Heart left ventricle (tissue), 16 donors: ENCODE measurements around the gene MRPS33. TPM values are rescaled to one million over a fixed set of nuclear protein-coding genes. Genes with fewer than 3 reads are reported as not detected.

Experiments
- ATAC-seq, 4 donors: fragments of 200-7000 bp; cut with Tn5 transposase; one replicate each; pipeline ENCODE4 v1.9.1; 2020 to 2022; ENCODE audit warnings: moderate library complexity in 4 of 4, mild to moderate bottlenecking in 3 of 4, moderate number of reproducible peaks in 1 of 4
- DNase-seq, 5 donors: peaks; one replicate each; pipeline ENCODE4 v3.0.0-alpha.2; 2020
- H3K27ac ChIP-seq, 12 donors: fragments of 200-600 bp; sonication (generic) in 4 of 12; one replicate each; pipeline versions ENCODE4 v1.5.0 to v1.8.0; 2016 to 2022; ENCODE audit warnings: mild to moderate bottlenecking in 2 of 12
- H3K27me3 ChIP-seq, 9 donors: fragments of 200-600 bp; sonication (generic) in 2 of 9; one replicate each; pipeline versions ENCODE4 v1.5.1 to v1.8.0; 2016 to 2022; ENCODE audit warnings: mild to moderate bottlenecking in 3 of 9
- H3K36me3 ChIP-seq, 9 donors: fragments of 200-600 bp; sonication (generic) in 2 of 9; one replicate each; pipeline versions ENCODE4 v1.5.0 to v1.8.0; 2018 to 2022; ENCODE audit warnings: mild to moderate bottlenecking in 2 of 9
- H3K4me1 ChIP-seq, 12 donors: fragments of 200-600 bp; sonication (generic) in 4 of 12; one replicate each; pipeline versions ENCODE4 v1.5.0 to v1.8.0; 2016 to 2022; ENCODE audit warnings: mild to moderate bottlenecking in 3 of 12
- H3K4me3 ChIP-seq, 12 donors: fragments of 200-600 bp; sonication (generic) in 4 of 12; one replicate each; pipeline versions ENCODE4 v1.5.0 to v1.8.0; 2017 to 2022; ENCODE audit warnings: mild to moderate bottlenecking in 9 of 12, moderate library complexity in 4 of 12
- H3K9me3 ChIP-seq, 12 donors: fragments of 200-600 bp; sonication (generic) in 4 of 12; one replicate each; pipeline versions ENCODE4 v1.5.0 to v1.8.0; 2016 to 2022; ENCODE audit warnings: mild to moderate bottlenecking in 1 of 12
- POLR2A ChIP-seq, 2 donors: fragments of 450-650 bp; IDR thresholded peaks; one replicate each; pipeline ENCODE4 v1.6.1; 2017; ENCODE audit warnings: antibody characterized with exemption in 2 of 2, mild to moderate bottlenecking in 2 of 2, moderate library complexity in 2 of 2
- WGBS, 4 donors: extraction: QIAGEN DNeasy Blood & Tissue Kit in 2 of 4; methylation state at CpG; one replicate each; pipeline versions ENCODE4 v1.1.5 to v1.1.7; 2013 to 2018; 5-methylcytosine and 5-hydroxymethylcytosine counted together
- intact Hi-C, 10 donors: fragments of 100-400 bp; cut with DNase I; formaldehyde crosslinking; loops; one replicate each; pipeline versions ENCODE4 v1.11.1 to v1.14.2; 2022
- polyA plus RNA-seq, 2 donors: library from polyadenylated mRNA; stranded (reverse); fragments of 200-250 nt; gene quantifications; one replicate each; pipeline ENCODE4 v1.2.3, GENCODE V29; 2013
- total RNA-seq, 9 donors: library from RNA; depleted of rRNA in 2 of 9; stranded (reverse); fragments of >200 nt in 2 of 9; fragmentation: NEBNext Ultra II Directional in 3 of 9; extraction: Animal tissue kit (Norgen Biotek cat#: 25700) in 3 of 9; gene quantifications; one replicate each; pipeline versions ENCODE4 v1.1.0 to v1.2.4, GENCODE V29; 2016 to 2023
- TF ChIP-seq, protein P1 (sequence below), 12 donors: fragments of 200-600 bp; sonication (generic) in 4 of 12; IDR thresholded peaks; one replicate each; pipeline versions ENCODE4 v1.5.0 to v1.8.0; 2018 to 2022; ENCODE audit warnings: antibody characterized with exemption in 12 of 12, mild to moderate bottlenecking in 5 of 12
- donor health status: ischemic (EF 13 %, LVEDD 7.1; RV severe dilation, severe dysfunction).
- donor health status: healthy with polysubstance abuse.
- donor health status: DM: no; HTN: yes; CAD: no.
- donor health status: DM: no; HTN: no; CAD: no.
- donor health status: ischemic (EF 25% LVEDD 6.9; RV normal size, moderate dysfunction).
- donor health status: ischemic (EF 25% LVEDD 5.7; RV mildly dilated, moderate dysfunction).
- donor health status: healthy.
- donor health status: DM: yes; HTN: yes; CAD: no.
- donor health status: ischemic (EF 35%, LVEDD 5.7; RV mildly dilated, moderate dysfunction).
- donor health status: nonischemic (EF 11% LVEDD 7.7; RV severe dilation, severe dysfunction).
- donor health status: DM: yes; HTN: yes; CAD: no.
- donor health status: PGD.
- donor health status: ischemic (EF 29% LVEDD 5.4; RV normal size, mild dysfunction).
- donor health status: nonischemic (EF 23%, LVEDD 6.1; RV moderate dilation, normal function).

The MRPS33 gene
- total and polyA plus RNA-seq, 11 donors: 43.7 to 146 (median 105) TPM

DNA sequence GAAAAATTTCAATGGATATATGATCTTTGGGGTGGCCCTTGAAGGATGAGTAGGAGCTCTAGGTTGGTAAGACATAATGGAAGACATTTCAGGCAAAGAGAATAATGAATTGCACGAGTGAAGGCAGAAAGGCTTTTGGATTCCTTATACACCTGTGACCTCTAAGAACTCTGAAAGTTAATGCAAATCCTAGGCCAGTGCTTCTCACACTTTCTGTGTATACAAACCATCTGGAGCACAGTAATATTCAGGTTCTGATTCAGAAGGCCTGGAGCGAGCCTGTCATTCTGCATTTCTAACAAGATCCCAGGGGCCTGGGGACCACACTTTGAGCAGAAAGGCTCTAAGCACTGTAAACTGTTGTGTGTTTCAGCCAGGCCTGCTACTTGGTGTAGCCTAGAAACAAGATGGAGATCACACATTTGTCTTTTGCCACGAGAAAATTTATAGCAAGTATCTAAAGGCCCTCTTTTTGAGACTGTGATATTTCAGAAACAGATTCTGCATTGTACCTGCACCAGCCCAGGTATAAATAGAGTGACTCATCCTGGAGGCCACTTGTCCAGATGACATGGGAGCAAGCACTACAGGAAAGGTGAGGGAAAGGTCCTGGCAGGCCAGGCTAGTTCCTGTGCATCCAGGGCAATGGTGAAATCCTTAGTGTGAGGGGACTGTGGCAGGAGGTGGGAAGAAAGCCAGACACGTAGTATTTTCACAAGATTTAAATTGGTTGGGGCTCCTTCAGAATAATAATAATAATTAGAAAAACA lies 24.4 kb downstream of the MRPS33 start:
- ATAC-seq (no peak), DNase-seq (no peak)
- Histone ChIP-seq H3K27ac (no peak overlapping the region), H3K27me3 (no peaks in the 10 kb centered on the region), H3K36me3 (no peaks in the 10 kb centered on the region), H3K4me1 (no peaks in the 10 kb centered on the region), H3K9me3 (no peaks in the 10 kb centered on the region), H3K4me3 (no peak overlapping the region)
- TF ChIP-seq, protein P1, sequence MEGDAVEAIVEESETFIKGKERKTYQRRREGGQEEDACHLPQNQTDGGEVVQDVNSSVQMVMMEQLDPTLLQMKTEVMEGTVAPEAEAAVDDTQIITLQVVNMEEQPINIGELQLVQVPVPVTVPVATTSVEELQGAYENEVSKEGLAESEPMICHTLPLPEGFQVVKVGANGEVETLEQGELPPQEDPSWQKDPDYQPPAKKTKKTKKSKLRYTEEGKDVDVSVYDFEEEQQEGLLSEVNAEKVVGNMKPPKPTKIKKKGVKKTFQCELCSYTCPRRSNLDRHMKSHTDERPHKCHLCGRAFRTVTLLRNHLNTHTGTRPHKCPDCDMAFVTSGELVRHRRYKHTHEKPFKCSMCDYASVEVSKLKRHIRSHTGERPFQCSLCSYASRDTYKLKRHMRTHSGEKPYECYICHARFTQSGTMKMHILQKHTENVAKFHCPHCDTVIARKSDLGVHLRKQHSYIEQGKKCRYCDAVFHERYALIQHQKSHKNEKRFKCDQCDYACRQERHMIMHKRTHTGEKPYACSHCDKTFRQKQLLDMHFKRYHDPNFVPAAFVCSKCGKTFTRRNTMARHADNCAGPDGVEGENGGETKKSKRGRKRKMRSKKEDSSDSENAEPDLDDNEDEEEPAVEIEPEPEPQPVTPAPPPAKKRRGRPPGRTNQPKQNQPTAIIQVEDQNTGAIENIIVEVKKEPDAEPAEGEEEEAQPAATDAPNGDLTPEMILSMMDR (IDR thresholded peaks at IDR 0.05): no peak
- no peak for TF ChIP-seq POLR2A (IDR thresholded peaks at IDR 0.05)
- intact Hi-C loops: no loop called here
- 70 to 85% (median 81%) methylated on average over 4 of the region's 4 CpGs for WGBS, 4 donors

DNA sequence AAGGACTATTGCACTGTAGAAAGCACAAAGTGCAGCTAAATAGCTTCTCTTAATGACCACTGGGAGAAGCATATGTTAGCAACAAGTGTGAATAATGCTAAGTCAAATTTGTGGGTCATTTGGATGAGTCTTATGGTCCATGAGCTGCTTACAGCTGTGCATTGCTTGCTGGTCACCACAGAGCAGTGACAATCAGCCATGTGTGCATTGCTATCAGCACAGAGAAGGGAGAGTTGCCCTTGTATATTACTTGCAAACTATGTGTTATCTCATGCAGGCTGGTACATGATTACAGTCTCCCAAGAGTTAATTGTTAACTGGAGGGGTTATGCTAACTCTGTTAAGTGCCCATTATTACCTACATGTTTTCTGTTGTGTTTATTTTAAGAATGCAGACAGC lies 25.7 kb downstream of the MRPS33 start:
- Histone ChIP-seq H3K4me1 (no peaks in the 10 kb centered on the region), H3K27ac (no peak overlapping the region), H3K9me3 (peaks cover 0 to 8% (median 4%) of the 10 kb centered on the region in 12 donors), H3K36me3 (no peaks in the 10 kb centered on the region), H3K27me3 (no peaks in the 10 kb centered on the region), H3K4me3 (no peak overlapping the region)
- ATAC-seq (no peak), DNase-seq (no peak)
- intact Hi-C loops: no loop called here
- TF ChIP-seq, protein P1 (IDR thresholded peaks at IDR 0.05): no peak

DNA sequence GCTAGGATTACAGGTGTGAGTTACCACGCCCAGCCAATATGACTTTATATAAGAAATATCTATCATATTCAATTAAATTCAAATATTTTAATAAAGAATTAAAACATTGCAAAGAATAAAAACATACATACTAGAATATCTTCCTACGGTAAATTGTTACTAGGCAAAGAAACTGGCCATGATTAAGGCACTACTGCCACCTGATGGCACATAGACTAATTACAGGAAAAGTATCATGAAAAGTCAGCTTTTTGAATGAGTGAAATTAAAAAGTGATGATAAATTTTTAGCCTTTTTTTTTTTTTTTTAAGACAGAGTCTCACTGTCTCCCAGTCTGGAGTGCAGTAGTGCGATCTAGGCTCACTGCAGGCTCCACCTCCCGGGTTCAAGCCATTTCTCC lies 30.9 kb downstream of the MRPS33 start:
- intact Hi-C loops: no loop called here
- H3K9me3 ChIP-seq: peaks cover 0 to 18% (median 7%) of the 10 kb centered on the region in 12 donors
- DNase-seq: no peak
- no peaks in the 10 kb centered on the region for H3K4me1 ChIP-seq
- WGBS, 4 donors: 35 to 57% (median 48%) methylated on average over 4 of the region's 4 CpGs
- TF ChIP-seq, protein P1 (IDR thresholded peaks at IDR 0.05): no peak
- no peak for TF ChIP-seq POLR2A (IDR thresholded peaks at IDR 0.05)
- no peak overlapping the region for H3K4me3 ChIP-seq
- no peaks in the 10 kb centered on the region for H3K36me3 ChIP-seq
- ATAC-seq: no peak
- no peak overlapping the region for H3K27ac ChIP-seq
- no peaks in the 10 kb centered on the region for H3K27me3 ChIP-seq

DNA sequence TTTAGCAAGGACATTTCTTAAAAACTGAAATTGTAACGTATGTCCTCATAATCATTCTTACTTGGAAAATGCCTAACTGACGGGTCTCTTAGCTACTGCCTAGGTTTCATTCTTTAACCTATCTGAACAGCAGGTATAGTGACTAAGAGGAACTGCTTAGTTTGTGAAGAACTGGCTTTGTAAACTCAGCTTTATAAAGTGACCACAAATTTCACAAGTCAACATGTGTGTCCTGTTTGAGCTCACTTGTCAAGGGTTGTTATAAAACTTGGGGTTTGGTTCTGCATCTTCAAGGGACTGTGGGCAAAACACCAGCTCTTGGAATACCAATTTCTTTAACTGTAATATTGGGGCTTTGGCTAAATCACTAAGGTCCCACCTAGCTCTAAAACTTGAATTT lies 32.2 kb downstream of the MRPS33 start:
- H3K4me3 ChIP-seq: no peak overlapping the region
- H3K9me3 ChIP-seq: peaks cover 0 to 18% (median 7%) of the 10 kb centered on the region in 12 donors
- no peak overlapping the region for H3K27ac ChIP-seq
- H3K27me3 ChIP-seq: no peaks in the 10 kb centered on the region
- H3K36me3 ChIP-seq: no peaks in the 10 kb centered on the region
- TF ChIP-seq, protein P1 (IDR thresholded peaks at IDR 0.05): no peak
- no peak for TF ChIP-seq POLR2A (IDR thresholded peaks at IDR 0.05)
- ATAC-seq (no peak), DNase-seq (no peak)
- no peaks in the 10 kb centered on the region for H3K4me1 ChIP-seq
- intact Hi-C loops: no loop called here
- whole genome bisulfite sequencing, 4 donors: 65 to 79% (median 73%) methylated on average over 2 of the region's 2 CpGs
